Stimulated activated CD8-positive, alpha-beta memory T cell treated with anti-CD3 and anti-CD28 coated beads, Interleukin-15, amount 100 ng/mL, for 48 hours (primary cell): ENCODE measurements around the gene ANKRA2.

Experiments
- DNase-seq, 2 donors: peaks; one replicate each; pipeline ENCODE4 v3.0.0-alpha.2; 2020; ENCODE audit warnings: low read depth in 2 of 2

Gene ANKRA2

GRCh38 chr5:73565139-73565968, at the start of gene ANKRA2, which contains the start of gene UTP15:
Gene ANKRA2, minus strand, starts transcription at chr5:73565639. Its CDS starts 2,758 bp downstream, at chr5:73562881.
Gene UTP15, plus strand, starts transcription at chr5:73565743. Its CDS starts 1,602 bp downstream, at chr5:73567345.
- peak; percentile 96 to 97 for DNase-seq

GRCh38 chr5:73615085-73615484, 49.6 kb upstream of the ANKRA2 start:
- DNase-seq = no peak

- no peak for DNase-seq
These were observed 47.4 kb upstream of the ANKRA2 start for GRCh38 chr5:73612799-73613198.

GRCh38 chr5:73607228-73607627, 41.8 kb upstream of the ANKRA2 start:
- no peak for DNase-seq

- DNase-seq = no peak
These were observed 40.8 kb upstream of the ANKRA2 start for GRCh38 chr5:73606206-73606753.

- DNase-seq = no peak
These were observed 40.0 kb upstream of the ANKRA2 start for GRCh38 chr5:73605223-73606087.

- no peak for DNase-seq
These were observed 38.6 kb upstream of the ANKRA2 start for GRCh38 chr5:73603998-73604397.

- no peak for DNase-seq
These were observed 33.9 kb upstream of the ANKRA2 start for GRCh38 chr5:73599380-73599779.

- no peak for DNase-seq
These were observed 31.4 kb upstream of the ANKRA2 start for GRCh38 chr5:73596705-73597328.

- no peak for DNase-seq
These were observed 27.1 kb upstream of the ANKRA2 start for GRCh38 chr5:73592551-73592950.

- no peak for DNase-seq
These were observed 26.5 kb upstream of the ANKRA2 start for GRCh38 chr5:73591698-73592501.

- peak in 1 of 2 donors; percentile 7 for DNase-seq
These were observed 25.8 kb upstream of the ANKRA2 start for GRCh38 chr5:73591102-73591695.

GRCh38 chr5:73587923-73588322, 22.5 kb upstream of the ANKRA2 start:
- DNase-seq = no peak

- DNase-seq = no peak
These were observed 17.1 kb upstream of the ANKRA2 start for GRCh38 chr5:73582285-73583145.

GRCh38 chr5:73565969-73566547, 619 bp upstream of the ANKRA2 start:
- no peak for DNase-seq

GRCh38 chr5:73564675-73565074, 764 bp downstream of the ANKRA2 start:
- DNase-seq = no peak

- DNase-seq = no peak
These were observed 1.4 kb downstream of the ANKRA2 start for GRCh38 chr5:73564018-73564417.

GRCh38 chr5:73558950-73559349, 6.5 kb downstream of the ANKRA2 start:
- DNase-seq = no peak

- no peak for DNase-seq
These were observed 12.8 kb downstream of the ANKRA2 start for GRCh38 chr5:73552642-73553041.
